HG02678 (cell line): ENCODE data around the gene EZR.
"Not testable (repeated sequence)": the region's sequence is repeated elsewhere in the genome, so short reads cannot be mapped to it uniquely, and the experiment has no call there.

ENCODE experiments used
- ATAC-seq: cut with Tn5 transposase; IDR thresholded peaks from one replicate; pipeline ENCODE4 v1.9.1; 2021; ENCODE audit warnings: mild to moderate bottlenecking, moderate library complexity; ENCODE audit not compliant: unreplicated experiment

EZR gene

DNA sequence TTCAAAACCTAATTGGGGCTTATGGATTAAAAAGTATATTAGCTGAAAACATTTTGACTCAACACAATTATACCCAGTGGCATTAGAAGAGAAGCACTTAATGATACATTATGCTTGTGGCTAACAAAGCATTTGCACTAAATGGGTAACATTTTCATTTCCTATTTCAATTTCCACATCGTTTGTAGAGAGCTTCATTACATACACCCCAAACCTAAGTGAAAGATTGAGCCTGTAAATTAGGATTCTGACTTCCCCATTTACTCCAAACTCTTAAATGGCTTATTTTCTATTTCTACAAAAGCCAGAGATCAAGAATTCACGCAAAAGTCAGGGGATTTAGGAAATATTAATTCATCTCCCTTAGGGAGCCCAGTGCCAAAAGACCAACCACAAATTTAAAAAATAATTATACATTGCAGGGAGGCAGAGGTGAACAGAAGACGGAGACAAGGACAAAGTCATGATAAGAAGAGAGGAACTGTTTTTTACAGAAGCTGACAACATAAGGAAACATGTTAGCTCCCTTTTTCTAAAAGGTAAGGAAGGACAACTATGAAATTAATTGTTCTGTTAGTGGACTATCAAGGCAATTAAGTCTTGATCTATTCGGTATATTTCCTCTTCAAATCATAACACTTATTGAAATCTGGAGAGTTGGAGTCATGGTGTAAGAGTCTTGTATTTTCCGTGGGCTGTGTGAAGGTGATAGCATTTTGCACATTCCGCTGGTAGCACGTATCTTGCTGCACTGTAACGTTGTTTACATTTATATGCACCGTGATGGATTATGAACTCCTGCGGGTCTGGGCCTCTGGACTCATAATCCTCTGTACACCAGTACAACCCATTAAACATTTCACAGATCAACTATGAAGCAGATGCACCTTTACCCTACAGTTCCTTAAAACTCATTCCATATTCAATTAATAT is 24.8 kb upstream of the EZR start:
- ATAC-seq, result no peak

DNA sequence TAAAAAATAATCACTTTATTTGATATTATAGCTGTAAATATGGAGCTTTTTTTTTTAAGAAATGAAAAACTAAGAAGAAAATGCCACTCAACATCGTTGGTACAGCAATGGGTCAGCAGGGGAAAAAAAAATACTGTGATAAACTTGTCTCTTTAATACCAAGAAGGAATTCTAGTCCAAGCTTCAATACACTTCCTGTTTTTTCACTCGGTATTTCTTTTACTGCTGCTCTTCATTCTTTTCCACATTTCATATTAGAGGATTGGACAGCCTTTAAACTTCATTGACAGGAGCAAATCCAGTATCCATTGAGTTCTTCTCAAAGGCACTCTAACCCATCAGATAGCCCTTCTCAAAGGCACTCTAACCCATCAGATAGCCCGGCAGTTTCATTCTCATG is 22.2 kb upstream of the EZR start:
- no peak for ATAC-seq

DNA sequence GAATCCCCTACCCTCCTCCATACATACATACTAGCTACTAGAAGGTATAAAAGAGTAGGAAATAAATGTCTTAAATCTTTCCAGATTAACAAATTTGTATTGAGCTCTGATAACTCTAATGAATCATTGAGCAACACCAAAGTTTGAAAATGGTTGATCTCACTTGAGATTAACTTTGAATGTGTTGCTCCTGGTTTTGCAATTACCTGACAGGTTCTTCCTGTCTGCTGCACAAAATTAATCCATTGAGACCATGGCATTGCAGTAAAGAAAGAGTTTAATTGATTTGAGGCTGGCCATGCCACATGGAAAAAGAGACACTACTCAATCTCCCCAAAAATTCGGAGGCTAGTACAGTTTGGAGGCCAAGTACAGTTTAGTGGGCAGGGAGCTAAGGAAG is 21.3 kb upstream of the EZR start:
- no peak for ATAC-seq

DNA sequence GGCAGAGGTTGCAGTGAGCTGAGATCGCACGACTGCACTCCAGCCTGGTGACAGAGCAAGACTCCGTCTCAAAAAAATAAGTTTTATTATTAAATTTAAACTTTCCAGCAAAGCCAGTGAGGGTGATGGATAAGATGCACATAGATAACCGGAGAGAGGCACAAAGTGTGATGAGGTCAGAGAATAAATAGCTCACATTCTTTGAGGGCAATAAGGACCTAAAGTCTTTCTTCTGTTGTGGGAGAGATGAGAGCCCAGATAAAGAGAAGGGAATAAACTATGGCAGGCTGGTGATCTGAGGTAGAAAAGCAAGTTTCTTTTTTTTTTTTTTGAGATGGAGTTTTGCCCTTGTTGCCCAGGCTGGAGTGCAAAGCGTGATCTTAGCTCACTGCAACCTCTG is 20.6 kb upstream of the EZR start:
- no peak for ATAC-seq

DNA sequence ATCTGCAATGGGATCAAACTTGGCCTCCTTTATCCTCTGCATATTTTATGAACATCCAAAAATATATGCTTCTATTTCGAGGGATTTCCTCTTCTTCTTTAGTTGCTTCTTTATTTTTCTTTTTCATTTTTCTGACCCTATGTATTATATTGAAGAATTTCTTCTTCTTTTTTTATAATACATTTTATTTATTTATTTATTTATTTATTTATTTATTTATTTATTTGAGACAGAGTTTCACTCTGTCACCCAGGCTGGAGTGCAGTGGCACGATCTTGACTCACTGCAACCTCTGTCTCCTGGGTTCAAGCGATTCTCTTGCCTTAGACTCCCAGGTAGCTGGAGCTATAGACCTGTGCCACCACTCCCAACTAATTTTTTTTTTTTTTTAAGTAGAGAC is 19.6 kb upstream of the EZR start:
- not testable (repeated sequence) for ATAC-seq

DNA sequence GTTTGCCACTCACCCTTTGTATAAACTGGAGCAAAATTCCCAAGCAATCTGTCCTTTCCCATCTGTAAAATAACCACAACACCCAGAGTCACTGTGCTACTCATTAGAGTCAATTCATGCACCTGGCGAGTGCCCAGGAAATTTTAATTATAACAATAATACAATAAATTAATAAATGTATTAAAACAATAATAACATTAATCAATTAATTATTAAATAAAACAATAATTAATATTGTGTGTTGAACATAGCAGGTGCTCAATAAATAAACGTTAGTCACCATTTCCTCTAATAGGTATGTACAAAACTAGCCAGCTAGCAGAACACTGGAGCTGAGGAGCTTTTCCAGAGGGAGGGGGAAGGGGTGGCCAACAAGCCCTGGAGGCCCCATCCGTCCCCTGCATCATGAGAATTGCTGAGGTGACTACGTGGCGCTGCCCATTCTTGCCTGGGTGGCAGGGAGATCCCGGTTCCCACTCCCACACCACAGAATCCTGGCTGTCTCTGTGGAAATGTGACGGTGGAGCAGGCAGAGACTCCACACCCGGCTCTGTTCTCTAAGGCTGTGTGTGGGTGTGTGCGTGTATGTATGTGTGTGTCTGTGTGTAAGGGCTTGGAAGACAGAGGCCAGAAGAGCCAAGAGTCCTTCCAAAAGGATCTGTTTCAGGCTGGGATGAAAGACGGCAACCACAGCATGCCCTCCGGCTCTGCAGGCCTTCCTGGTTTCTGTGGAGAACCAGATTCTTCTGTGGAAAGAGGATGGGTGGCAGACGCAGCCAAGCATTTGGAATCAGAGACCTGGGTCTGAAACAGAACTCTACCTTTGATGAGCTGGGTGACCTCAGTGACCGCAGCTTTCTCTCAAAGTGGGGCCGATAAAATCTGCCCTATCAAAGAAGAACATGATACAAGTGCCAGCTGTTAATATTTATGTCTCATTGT is 18.8 kb upstream of the EZR start:
- ATAC-seq, result no peak

DNA sequence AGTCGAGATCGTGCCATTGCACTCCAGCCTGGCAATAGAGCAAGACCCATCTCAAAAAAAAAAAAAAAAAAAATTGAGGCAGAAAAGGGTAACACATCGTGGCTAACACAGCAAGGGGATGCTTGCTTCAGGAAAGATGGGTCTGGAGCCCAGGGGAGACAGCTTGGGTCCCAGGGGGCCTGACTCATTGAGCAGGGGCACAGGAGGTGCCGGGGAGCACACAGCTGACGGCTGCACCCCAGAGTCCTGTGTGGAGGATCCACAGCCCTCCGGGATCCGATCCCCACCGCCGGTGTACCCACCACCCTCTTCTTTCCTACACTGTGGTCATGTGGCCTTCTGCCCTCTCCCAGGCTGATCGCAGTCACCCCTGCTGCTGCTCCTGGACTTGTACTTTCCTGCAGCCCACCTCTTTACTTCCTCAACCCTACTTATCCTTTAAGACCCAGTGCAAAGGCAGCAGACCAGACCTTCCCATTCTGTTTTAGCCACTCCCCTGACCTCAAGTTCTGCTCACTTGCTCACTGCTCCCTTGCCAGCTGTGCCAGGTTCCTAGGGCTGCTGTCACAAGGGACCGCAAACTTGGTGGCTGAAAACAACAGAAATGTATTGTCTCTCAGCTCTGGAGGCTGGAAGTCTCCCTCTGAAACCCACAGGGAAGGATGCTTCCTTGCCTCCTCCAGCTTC is 17.6 kb upstream of the EZR start:
- ATAC-seq, result no peak

DNA sequence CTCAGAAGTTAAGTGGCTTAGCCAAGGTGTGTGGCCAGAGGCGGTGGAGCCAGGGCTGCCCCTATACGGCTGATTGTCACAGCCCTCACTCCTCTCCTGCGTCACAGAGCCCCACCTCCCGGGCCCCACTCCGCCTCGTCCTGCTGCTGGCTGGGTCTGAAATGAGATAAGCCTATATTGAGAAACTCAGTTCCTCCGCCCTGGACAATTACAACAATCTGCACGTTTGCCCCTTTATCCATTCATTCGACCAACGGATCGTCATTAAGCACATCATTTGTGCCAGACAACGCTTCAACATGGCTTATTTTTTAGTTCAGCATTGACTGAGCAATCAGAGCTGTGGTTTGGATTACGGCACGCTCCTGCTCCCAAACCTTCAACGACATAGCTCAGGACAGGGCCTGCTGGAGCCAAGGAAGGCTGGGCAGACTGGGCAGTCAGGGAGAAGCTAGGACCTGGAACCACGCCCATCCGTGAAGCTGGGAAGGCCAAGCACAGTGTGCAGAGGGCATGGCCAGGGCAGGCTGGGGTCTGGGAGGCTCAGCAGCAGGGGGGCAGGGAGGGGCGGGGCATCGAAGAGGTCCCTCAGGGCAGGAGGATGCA is 16.6 kb upstream of the EZR start:
- ATAC-seq, result no peak

DNA sequence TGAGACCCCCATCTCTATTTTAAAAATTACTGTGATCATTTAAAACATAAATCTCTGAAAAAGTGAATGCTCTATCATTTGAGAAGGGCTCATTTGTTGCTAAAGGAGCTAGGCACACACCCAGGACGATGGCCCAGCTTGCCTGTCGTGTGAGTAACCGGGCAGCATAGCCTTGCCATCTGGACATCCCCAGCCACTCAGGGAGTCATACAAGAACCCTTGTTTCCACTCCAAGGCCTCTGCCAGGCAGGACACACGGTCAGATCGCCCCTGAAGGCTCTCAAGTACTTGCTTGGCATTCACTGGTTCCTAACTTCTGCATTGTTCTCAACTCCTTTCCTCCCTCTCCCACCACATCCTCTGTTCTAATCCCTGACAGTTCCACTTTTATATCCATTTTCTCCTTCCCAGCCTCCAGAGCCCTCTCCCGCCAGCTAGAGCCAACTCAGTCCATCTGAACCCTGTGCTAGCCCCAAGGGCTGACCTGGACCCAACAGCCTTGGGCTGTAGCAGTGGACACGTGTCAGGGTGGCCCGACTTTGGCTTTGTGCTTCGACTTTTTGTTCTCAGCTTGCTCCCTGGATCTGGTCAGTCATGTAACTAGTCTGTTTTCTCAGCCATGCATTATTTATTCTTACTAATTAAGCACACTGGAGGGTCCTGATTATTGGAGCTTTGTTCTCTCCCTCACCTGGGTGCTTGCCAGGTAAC is 15.7 kb upstream of the EZR start:
- ATAC-seq, result no peak

DNA sequence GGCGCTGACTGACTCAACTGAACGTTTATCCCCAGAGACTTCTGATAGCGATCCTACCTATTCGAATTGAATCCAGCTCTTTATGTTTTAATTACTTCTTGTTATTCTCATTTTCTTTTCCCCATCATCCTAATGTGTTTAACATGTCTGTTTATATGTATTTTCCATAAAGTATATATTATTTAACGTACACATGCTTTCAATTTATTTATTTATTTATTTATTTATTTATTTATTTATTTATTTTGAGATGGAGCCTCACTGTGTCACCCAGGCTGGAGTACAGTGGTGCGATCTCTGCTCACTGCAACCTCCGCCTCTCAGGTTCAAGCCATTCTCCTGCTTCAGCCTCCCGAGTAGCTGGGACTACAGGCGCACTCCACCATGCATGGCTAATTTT is 13.6 kb upstream of the EZR start:
- ATAC-seq, result not testable (repeated sequence)

DNA sequence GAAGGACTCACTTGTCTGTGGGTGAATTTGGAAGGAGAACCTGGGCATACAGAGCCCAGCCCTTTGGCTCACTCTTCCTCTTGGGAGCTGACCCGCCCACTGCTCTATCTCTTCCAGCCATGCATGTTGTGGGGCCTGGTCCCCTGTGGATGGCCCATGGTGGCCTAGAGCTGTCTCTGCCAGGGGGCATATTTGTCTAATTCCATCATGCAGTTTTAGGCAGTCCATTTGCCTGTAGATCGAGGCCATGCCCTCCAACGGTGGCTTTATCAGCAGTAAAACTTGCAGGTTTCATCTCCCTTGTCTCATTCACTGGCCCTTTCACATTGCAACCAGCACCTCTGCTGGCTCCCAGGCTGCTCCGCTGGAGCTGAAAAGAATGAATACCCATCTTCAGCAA is 12.9 kb upstream of the EZR start:
- no peak for ATAC-seq

DNA sequence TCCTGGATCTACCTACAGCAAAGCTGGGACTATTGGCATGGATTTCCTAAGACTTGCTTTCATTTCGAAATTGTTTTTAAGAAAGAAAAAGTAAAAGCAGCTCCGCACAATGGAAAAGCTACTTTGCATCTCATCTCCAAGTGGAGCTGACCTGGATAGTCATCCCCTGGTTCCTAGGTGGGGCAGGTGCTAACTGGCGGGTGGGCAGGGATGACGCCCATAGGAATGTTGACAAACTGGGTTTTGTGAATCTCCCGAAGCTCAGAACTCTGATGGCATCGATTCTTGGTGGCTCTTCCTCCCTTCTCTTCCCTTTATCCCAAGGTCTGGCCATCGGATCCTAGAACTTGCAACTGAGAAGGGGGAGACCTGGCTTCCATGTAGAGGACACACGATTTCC is 12.4 kb upstream of the EZR start:
- ATAC-seq, result no peak

DNA sequence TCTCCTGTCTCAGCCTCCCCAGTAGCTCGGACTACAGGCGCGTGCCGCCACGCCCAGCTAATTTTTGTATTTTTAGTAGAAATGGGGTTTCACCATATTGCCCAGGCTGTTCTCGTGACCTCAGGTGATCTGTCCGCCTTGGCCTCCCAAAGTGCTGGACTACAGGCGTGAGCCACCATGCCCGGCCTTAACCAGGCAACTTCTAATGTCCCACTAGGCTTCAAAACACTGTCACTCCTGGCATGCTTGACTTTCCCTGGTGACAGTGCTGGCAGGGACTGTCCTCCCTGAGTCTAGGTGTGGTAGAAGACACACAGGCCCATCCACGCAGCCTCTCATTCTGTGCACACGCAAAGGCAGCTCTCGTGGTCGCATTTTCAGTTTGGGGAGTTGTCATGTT is 11.6 kb upstream of the EZR start:
- no peak for ATAC-seq

DNA sequence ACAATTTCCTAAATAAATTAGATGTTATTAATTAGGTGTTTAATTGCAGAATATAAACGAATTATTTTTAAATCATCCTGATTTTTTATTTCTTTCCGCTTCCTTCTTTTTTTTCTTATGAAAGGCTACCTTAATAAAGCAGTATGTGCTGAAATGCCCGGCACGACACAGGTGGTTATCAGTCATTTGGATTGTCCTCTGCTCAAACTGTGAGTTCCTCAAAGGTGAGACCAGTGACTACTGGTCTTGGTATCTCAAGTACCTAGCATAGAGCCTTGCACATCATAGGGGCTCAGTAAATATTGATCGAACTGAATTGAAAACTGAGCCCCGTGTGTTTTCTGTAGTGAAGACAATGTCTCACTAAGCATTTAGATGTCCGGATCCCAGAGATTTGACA is 9.6 kb upstream of the EZR start:
- ATAC-seq, result no peak

DNA sequence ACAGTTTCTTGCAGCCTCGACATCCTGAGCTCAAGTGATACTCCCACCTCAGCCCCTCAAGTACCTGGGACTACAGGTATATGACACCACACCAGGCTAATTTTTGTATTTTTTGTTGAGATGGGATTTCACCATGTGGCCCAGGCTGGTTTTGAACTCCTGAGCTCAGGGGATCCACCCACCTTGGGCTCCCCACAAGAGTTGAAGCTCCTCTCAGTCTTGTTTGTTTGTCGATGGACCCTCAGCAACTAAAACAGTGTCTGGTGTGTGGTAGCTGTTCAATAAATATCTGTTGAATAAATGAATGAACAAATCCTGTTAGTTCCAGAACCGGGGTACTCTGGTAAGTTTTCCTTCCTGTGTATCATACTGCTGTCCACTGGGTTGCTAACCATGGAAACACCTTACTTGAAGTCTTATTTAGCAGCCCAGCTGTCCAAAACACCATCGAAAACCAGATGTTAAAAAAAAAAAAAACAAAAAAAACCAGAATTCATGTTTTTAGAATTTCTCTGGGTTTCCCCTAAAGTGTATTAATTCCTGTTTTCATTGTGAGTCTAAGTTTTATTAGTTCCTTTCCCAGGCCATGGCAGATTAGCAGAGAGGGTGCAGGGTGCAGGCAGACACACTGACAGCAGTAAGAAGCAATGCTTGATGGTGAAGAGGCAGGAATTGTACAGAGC is 7.8 kb upstream of the EZR start:
- peak; percentile 70 for ATAC-seq

DNA sequence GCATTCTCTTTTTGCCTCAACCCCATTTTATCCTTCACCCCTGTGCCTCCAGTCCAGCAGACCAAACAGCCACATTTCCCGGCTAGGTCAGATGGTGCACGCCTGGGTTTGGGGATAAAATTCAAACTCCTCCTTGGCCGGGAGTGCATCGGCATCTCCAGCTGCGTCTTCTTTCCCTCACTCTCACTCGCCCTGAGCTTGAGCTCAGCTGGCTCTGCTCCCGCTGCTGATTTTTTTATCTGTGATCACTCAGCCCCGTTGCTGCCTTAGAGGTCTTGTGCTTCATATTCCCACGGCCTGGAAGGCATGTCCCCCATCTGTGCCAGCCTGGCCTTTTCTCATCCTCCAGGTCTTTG is 6.8 kb upstream of the EZR start:
- no peak for ATAC-seq

DNA sequence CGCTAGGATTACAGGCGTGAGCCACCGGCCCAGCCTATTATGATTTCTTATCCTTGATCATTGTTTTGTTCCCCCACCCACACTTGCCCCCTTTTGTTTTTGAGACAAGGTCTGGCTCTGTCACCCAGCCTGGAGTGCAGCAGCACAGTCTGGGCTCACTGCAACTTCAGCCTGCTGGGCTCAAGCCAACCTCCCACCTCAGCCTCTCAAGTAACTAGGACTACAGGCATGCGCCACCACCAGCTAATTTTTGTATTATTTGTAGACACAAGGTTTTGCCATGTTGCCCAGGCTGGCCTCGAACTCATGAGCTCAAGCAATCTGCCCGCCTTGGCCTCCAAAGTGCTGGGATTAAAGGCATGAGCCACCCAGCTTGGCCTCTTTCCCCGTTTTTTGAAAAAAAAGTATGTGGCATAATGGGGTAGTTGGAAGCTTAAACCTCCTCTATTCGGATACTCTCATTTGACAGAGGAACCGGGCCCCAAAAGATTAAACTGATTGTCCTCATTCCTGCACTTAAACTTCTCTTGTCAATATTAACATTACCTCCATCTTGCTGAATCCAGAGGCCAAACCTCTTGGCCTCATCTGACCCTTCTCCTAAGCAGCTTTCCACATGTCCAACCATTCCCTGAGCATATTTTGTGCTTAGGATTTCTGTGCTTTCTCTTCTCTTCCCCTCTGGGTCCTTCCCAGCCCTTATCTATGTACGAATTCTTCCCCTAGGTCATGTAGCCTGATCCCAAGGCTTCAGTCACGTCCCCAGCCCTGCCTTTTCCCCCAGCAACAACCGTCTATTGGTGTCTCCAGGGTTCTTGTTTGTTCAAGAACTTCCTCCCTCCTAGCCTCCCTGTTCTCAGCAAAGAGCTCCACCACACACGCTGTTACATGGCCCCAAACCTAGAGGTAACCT is 6.1 kb upstream of the EZR start:
- ATAC-seq, result no peak

DNA sequence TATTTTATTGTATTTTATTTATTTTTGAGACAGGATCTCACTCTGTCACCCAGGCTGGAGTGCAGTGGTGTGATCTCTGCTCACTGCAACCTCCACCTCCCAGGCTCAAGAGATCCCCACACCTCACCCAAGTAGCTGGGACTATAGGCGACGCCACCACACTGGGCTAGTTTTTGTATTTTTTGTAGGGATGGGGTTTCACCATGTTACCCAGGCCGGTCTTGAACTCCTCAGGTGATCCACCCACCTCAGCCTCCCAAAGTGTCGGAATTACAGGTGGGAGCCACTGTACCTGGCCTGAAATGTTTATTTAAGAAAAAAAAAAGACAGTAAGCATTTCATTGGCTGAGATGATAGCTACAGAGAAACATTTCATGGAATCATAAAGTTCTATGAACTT is 4.4 kb upstream of the EZR start:
- not testable (repeated sequence) for ATAC-seq
